Measurements from ENCODE around the gene FBXL16.

DNA sequence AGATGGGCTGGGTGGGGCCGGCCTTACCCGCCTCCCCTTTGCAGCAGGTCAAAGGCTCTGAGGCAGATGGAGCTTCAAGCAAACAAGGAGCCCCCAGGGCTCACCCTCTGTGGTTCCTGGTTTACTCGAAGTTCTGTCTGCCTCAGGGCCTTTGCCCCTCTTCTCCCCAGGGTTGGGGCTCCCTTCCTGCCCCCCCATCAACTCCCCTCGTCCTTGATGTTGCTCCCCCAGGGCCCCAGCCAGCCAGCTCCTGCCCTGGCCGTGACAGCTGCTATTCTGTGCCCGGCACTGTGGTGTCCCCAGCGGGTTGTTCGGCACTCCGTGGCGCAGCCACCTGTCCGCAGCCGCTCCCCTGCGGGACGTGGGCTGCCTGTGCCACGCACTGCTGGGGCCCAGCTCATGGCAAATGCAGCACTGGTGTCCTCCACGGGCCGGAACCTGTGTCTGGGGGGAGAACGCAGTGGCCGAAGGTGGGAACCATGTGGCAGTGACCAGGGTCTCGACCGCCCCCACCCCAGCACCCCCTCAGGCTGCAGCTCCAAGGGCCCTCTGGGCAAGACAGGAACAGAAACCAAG, 5.0 kb upstream of the FBXL16 start:
- TF ChIP-seq, protein P1, sequence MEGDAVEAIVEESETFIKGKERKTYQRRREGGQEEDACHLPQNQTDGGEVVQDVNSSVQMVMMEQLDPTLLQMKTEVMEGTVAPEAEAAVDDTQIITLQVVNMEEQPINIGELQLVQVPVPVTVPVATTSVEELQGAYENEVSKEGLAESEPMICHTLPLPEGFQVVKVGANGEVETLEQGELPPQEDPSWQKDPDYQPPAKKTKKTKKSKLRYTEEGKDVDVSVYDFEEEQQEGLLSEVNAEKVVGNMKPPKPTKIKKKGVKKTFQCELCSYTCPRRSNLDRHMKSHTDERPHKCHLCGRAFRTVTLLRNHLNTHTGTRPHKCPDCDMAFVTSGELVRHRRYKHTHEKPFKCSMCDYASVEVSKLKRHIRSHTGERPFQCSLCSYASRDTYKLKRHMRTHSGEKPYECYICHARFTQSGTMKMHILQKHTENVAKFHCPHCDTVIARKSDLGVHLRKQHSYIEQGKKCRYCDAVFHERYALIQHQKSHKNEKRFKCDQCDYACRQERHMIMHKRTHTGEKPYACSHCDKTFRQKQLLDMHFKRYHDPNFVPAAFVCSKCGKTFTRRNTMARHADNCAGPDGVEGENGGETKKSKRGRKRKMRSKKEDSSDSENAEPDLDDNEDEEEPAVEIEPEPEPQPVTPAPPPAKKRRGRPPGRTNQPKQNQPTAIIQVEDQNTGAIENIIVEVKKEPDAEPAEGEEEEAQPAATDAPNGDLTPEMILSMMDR (conservative IDR thresholded peaks at IDR 0.05; ENCODE audit: low read depth, low read length): no peak
- TF ChIP-seq EZH2 (IDR thresholded peaks at IDR 0.05; ENCODE audit: borderline replicate concordance, low read depth, low read length, poor library complexity, severe bottlenecking): no peak

Data from A673 (cell line).